HG02852 (cell line): ENCODE results near the gene GALNT5.
"Not testable (repeated sequence)": the region's sequence is repeated elsewhere in the genome, so short reads cannot be mapped to it uniquely, and the experiment has no call there.

ENCODE experiments used
- ATAC-seq: cut with Tn5 transposase; IDR thresholded peaks from one replicate; pipeline ENCODE4 v1.9.1; 2021; ENCODE audit warnings: mild to moderate bottlenecking, moderate library complexity; ENCODE audit not compliant: unreplicated experiment

The GALNT5 gene

GRCh38 chr2:157324331-157324843 lies 66.9 kb downstream of the GALNT5 start:
- no peak for ATAC-seq

- no peak for ATAC-seq
Measured at GRCh38 chr2:157325786-157326185, 68.3 kb downstream of the GALNT5 start, which contains the start of gene ERMN. Gene ERMN (minus strand): TSS chr2:157325824. CDS start chr2:157325642, 182 bp downstream.

GRCh38 chr2:157326698-157327097 lies 69.2 kb downstream of the GALNT5 start:
- ATAC-seq = no peak

GRCh38 chr2:157327200-157327599 lies 69.7 kb downstream of the GALNT5 start:
- peak; percentile 30 for ATAC-seq

- ATAC-seq = peak; percentile 99
Measured at GRCh38 chr2:157327621-157328500, 70.4 kb downstream of the GALNT5 start.

GRCh38 chr2:157329524-157329923 lies 72.0 kb downstream of the GALNT5 start:
- no peak for ATAC-seq

- no peak for ATAC-seq
Measured at GRCh38 chr2:157333304-157334047, 76.0 kb downstream of the GALNT5 start.

GRCh38 chr2:157334335-157334734 lies 76.8 kb downstream of the GALNT5 start:
- no peak for ATAC-seq

GRCh38 chr2:157334797-157335196 lies 77.3 kb downstream of the GALNT5 start:
- ATAC-seq = no peak

GRCh38 chr2:157336137-157337010 lies 78.9 kb downstream of the GALNT5 start:
- ATAC-seq = peak; percentile 69

- no peak for ATAC-seq
Measured at GRCh38 chr2:157337978-157338377, 80.5 kb downstream of the GALNT5 start.

GRCh38 chr2:157339965-157340655 lies 82.6 kb downstream of the GALNT5 start:
- no peak for ATAC-seq

- ATAC-seq = not testable (repeated sequence)
Measured at GRCh38 chr2:157341381-157341780, 83.9 kb downstream of the GALNT5 start.

GRCh38 chr2:157345647-157346389 lies 88.3 kb downstream of the GALNT5 start:
- no peak for ATAC-seq

- no peak for ATAC-seq
Measured at GRCh38 chr2:157348291-157348921, 90.9 kb downstream of the GALNT5 start.

GRCh38 chr2:157349949-157350515 lies 92.5 kb downstream of the GALNT5 start:
- ATAC-seq = no peak

GRCh38 chr2:157355618-157356017 lies 98.1 kb downstream of the GALNT5 start:
- no peak for ATAC-seq

- ATAC-seq = no peak
Measured at GRCh38 chr2:157359628-157360027, 102.1 kb downstream of the GALNT5 start.

- no peak for ATAC-seq
Measured at GRCh38 chr2:157361526-157361925, 104.0 kb downstream of the GALNT5 start.
